HL-60/S4 (cell line): Measurements from ENCODE around the gene BRD1.

Source experiments
- in situ Hi-C: fragments of 300-500 bp; cut with MboI; formaldehyde crosslinking; loops from 2 replicates; pipeline ENCODE4 v1.14.3; 2022; ENCODE audit warnings: low sequenced_read_pairs

The BRD1 gene

GRCh38 chr22:49827853-49828598 lies at the start of gene BRD1:
BRD1 (minus strand) TSS chr22:49827873; CDS start chr22:49824317, 3,556 bp downstream.
- in situ Hi-C loops: no loop called here

- in situ Hi-C loops: no loop called here
Measured at GRCh38 chr22:49873228-49873940, 45.7 kb upstream of the BRD1 start.

GRCh38 chr22:49872347-49872746 lies 44.7 kb upstream of the BRD1 start:
- in situ Hi-C loops: no loop called here

DNA sequence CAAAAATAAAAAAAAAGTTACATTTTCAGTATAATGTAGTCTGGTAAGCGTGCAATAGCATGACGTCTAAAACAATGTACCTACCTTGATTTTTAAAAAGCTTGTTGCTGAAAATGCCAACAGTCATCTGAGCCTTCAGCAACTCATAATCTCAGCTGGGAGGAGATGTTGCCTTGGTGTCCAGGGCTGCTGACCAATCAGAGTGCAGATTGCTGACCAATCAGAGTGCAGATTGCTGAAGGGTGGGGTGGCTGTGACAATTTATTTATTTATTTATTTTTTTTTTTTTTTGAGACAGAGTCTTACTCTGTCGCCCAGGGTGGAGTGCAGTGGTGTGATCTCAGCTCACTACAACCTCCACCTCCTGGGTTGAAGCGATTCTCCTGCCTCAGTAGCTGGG lies 43.8 kb upstream of the BRD1 start:
- in situ Hi-C loops: no loop called here

GRCh38 chr22:49869845-49870712 lies 42.4 kb upstream of the BRD1 start:
- in situ Hi-C loops: no loop called here

GRCh38 chr22:49869086-49869830 lies 41.6 kb upstream of the BRD1 start:
- in situ Hi-C loops: no loop called here

- in situ Hi-C loops: no loop called here
Measured at GRCh38 chr22:49867303-49868265, 39.9 kb upstream of the BRD1 start.

DNA sequence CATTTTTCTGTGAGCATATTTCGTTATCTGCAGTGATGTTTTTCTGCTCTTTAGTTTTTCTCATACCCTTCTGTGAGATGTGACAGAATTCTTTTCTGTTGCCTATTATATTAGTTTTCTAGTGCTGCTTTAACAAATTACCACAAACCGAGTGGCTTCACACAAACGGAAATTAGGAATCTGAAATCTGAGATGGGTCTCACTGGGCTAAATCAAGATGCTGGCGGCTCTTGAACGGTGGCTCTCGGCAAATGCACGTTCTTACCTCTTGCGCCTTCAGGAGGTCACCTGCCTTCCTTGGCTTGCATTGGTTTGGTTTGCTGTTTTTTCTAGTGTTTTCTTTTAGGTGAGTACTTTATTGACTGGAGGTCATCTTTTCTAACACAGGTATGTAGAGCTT lies 39.0 kb upstream of the BRD1 start:
- in situ Hi-C loops: no loop called here

DNA sequence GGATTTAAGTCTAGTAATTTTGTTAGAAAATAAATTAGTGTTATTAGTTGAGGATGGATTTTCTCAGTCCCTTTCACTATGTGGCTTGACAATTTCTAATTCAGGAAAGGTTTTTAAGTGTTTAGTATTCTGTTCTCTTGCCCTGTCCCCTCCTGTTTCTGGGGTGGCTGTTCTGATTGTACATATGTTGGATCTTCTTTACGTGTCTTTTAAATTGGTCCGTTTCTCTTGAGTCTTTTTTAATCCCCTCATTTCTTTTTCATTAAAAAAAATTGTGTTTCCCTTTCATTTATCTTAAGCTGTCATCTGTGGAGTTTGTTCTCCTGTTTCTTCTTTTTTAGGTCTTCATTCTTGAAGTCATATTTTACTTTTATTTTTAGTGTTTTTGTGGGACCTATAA lies 38.5 kb upstream of the BRD1 start:
- in situ Hi-C loops: no loop called here

GRCh38 chr22:49865156-49865555 lies 37.5 kb upstream of the BRD1 start:
- in situ Hi-C loops: no loop called here

- in situ Hi-C loops: no loop called here
Measured at GRCh38 chr22:49863931-49864330, 36.3 kb upstream of the BRD1 start.

- in situ Hi-C loops: no loop called here
Measured at GRCh38 chr22:49862496-49862776, 34.8 kb upstream of the BRD1 start.

DNA sequence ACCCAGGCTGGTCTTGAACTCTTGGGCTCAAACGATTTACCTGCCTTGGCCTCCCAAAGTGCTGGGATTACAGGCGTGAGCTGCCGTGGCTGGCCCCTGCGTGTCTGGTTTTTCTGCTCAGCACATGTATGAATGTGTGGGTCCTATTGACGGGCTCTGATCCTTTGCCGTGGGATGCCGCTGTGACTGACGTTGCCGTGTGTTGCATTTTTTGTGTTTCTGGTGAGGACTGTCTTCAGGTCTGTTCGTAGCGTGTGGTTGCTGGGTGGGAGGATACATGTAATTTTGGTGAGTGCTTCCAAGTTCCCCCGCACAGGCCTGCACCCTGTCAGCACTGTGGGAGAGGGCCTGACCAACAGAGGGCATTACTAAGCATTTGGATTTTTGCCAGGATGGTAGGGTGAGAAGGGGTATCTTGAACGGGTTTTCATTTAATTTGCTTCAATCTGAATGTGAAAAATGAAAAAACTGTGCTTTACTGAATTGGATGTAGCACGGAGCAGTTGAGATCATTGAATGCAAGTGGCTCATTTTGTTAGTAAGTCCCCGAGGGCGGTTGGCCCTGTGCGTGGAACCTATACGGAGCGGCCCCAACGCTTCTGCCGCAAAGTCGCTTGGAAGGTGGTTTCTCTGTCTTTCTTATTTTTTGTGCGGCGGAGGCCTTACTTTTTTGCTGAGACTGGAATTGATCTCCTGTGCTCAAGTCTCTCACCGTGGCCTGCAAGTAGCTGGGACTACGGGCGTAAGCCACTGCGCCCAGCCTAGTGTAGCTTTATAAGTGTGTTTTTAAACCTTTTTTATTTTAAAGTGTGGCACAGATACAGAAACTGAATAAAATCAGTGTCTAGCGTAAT lies 34.2 kb upstream of the BRD1 start:
- in situ Hi-C loops: no loop called here

GRCh38 chr22:49858827-49859226 lies 31.2 kb upstream of the BRD1 start:
- in situ Hi-C loops: no loop called here

DNA sequence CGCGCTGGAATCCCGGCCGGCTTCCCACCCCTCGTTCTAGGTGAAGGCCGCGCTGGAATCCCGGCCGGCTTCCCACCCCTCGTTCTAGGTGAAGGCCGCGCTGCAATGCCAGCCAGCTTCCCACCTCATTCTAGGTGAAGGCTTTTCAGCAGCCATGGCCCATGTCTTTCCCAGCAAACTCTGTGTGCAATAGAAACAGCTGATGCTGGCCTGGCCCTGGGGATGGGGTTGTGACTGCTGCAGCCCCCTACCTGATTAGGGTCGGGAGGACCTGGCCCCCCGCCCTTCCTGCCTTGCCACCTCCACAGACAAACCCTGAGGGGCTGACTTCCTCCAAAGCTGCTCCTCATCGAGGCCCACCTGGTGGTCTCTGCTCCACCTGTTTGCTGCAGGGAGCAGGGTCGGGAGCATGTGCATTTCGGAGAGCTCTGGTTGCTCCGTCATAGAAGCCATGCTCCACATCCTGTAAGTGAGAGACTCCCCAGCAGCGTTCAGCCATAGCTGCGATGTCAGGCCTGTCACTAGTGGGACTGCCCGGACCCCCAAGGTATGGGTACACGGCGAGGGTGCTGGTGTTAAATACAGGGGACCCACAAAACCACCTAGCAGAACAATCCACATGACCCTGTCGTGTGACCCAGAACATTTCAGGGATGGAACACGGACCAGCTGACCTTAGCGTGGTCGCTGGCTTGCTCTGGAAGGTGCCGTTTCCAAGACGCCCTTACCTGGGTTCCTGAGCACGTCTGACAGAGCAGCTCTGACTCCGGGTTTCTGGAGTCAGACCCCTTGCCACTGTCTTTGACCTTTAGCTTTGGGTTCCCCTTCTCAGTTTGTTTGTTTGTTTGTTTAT lies 29.3 kb upstream of the BRD1 start:
- in situ Hi-C loops: no loop called here

- in situ Hi-C loops: no loop called here
Measured at GRCh38 chr22:49856343-49856742, 28.7 kb upstream of the BRD1 start.

- in situ Hi-C loops: no loop called here
Measured at GRCh38 chr22:49855251-49855911, 27.7 kb upstream of the BRD1 start.
